ENCODE data around the gene HS3ST6.
A peak's percentile ranks its signal among the peaks of the same experiment; 100 is the strongest.
"Not testable (repeated sequence)": the region's sequence is repeated elsewhere in the genome, so short reads cannot be mapped to it uniquely, and the experiment has no call there.

Gene HS3ST6

DNA sequence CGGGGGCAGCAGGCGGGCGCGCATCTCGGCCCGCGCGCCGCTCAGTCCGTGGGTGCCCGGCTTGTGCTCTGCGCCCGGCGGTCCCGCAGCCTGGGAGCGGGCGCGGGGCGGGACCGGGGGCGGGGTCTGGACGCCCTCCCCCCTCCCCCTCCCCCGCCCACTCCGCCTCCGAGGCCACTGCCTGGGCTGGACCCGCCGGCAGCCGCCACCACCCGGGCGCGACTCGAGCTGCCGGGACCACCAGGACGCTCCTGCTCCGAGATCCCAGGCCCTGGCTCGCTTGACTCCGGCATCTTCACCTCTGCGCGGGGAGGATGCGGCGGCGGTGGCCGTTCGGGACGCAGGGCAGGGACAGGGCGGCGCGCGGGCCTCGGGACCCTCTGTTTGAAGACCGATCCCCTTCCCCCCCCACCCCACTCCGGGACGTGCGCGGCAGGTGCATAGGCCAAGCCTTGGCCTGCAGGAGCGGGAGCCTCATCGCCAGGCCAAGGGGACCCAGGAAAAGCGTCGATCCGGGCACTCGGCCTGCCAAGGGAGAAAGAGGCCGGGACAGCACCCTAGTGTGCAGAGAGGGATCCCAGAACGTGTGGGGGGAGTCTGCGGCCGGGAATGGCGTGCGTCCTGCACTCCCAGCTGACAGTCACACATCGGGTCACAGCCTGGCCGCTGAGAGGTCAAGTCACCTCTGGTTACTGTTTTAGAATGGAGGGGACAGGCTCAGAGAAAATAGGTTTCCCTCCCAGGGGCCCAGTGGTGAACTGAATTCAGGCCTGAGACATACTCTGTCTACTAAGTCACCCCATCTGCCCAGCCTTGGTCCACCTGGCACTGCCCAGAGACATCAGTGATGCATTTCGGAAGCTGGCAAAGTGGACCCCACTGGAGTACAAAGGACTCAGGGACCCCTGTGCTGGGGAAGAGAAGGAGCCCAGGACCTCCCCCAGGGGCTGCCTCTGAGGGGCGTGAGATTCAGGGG lies at the start of gene HS3ST6:
TSS of gene HS3ST6 (minus strand) at position 65 of the 976 bp plus-strand sequence. CDS start 92 bp downstream, outside the sequence.
- DNase-seq, result no peak

GRCh38 chr16:1966460-1966859 lies 48.2 kb upstream of the HS3ST6 start, which contains the start of gene RNF151:
RNF151 (plus strand) TSS chr16:1966856; CDS start chr16:1966882, 26 bp downstream.
- no peak for DNase-seq

- DNase-seq, result no peak
These were observed 47.3 kb upstream of the HS3ST6 start for GRCh38 chr16:1965396-1966001.

DNA sequence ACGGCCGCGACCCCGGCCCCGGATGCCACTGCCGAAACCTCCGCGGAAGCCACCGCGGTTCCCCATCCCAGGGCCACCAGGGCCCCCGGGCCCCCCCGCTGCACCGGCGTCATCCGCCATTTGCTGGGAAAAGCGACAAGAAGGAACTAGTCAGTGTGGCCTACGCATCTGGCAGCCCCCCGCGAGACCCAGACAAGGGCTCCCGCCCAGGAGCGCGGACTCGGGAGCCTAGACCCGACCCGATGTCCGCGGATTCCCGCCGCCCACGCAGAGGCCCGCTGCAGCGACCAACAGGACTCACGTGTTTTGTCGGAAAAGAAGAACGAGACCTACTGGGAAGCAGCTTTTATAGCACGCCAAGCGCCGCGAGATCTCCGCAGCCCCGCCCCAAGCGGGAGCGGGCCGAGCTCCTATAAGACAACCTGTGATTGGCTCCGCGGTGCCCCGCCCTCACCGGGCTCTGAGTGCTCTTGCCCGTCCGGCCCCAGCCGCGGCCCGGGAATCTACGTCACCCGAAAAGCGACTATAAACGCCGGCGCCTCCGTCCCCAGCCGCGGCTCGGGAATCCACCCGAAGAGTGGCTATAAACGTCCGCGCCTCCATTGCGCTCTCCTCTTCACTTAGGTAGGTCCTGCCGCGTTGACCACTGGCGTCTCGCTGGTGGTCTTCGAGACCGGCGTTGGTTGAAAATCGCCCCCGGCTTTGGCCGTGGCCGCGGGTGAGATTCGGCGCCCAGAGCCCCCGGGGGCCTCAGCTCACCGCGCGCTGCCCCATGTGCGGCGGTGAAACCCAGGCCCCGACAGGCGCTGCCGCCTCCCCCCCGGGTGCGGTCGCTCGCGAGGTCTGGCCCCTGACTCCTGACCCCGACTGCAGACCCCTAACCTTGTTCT lies 46.5 kb upstream of the HS3ST6 start, which contains the start of gene RPS2:
TSS of gene RPS2 (minus strand) at position 321 of the 890 bp plus-strand sequence. CDS start at position 120, 201 bp downstream.
- peak; percentile 85 to 94 for DNase-seq

DNA sequence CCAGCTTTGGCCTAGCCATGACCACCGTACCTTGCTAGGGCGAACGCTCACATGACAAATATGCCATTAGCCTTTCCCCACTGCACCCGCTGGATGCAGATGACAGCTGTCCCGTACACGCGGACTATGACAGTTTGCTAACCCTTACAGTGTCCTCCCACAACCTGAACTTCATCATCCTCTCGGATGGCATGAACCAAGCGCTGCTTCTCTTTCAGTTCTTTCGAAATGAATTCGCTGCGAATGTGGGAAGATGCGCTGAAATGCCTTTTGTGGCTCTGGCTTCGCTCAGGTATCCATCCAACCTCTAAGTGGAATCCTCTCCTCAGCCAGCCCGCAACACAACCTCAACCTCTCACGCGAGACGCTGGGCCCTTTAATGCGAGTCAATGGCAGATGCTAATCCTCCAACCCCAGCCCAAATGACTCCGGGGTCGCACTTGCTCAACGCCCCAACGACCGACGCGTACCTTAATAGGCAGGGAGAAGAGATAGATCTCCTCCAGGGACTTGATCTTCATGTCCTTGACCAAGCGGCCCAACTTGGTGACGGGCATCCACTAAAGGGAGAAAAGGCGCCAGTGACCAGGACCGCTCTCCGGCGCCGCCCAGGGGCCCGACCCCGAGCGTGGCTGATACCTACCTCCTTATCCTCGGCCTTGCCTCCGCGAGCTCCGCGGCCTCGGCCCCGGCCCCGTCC lies 45.7 kb upstream of the HS3ST6 start:
- DNase-seq, result no peak

DNA sequence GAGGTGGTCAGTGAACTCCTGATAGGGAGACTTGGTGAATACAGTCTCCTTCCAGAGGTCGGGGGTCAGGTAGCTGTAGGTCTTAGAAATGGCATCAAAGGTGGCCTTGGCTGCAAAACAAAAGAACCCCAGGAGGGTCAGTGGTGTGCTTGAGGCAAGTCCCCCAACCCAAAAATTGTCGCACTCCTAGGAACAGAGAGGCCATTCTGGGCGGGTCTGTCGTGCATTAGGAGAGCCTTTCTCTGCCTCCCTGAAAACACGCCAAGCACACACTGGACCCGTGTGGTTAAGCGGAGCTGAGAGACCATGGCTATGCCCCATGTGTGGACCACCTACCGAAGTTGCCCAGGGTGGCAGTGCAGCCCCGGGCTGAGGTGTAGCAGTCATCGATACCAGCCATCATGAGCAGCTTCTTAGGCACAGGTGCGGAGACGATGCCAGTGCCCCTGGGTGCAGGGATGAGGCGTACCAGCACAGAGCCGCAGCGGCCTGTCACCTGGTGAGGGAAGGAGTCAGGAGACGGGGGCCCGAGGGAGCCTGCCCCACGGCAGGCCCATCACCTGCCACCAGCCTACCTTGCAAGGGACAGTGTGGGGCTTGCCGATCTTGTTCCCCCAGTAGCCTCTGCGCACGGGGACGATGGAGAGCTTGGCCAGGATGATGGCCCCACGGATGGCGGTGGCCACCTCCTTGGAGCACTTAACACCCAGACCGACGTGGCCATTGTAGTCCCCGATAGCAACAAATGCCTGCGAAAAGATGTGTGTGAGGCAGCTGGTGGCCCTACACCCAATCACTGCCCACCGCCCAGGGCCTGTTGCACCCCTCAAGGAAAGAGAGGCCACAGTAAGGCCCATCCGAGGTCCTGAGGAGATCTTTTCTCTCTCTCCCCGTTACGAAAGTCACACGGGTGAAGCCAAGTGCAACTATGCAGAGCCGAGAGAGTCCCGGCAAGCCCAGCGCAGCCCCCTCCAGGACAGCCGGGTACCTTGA lies 44.2 kb upstream of the HS3ST6 start:
- DNase-seq, result not testable (repeated sequence)

DNA sequence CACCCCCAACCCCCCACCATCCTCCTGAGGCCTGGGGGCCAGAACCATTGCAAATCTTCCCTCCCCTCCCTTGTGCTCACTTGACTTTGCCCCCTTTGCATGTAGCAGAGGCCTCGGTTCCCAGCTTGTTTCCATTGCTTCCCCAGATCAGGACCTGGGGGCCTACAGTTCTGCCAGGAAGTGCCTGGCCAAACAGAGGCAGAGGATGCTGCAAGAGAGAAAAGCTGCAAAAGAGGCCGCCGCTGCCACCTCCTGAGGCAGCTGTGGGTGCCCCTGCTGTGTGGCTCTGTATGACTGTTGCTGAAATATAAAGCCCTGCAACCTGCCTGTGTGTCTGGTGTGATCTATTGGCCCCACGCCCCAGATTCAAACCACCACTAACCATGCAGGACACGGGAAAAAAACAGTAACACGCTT lies 43.4 kb upstream of the HS3ST6 start:
- no peak for DNase-seq

GRCh38 chr16:1960665-1961630 lies 42.7 kb upstream of the HS3ST6 start:
- DNase-seq, result peak in 1 of 2 experiments; percentile 48

- DNase-seq, result peak; percentile 50 to 72
These were observed 41.2 kb upstream of the HS3ST6 start, which contains the start of gene NDUFB10 for GRCh38 chr16:1959269-1960039. NDUFB10 (plus strand) TSS chr16:1959538; CDS start chr16:1959625, 87 bp downstream.

DNA sequence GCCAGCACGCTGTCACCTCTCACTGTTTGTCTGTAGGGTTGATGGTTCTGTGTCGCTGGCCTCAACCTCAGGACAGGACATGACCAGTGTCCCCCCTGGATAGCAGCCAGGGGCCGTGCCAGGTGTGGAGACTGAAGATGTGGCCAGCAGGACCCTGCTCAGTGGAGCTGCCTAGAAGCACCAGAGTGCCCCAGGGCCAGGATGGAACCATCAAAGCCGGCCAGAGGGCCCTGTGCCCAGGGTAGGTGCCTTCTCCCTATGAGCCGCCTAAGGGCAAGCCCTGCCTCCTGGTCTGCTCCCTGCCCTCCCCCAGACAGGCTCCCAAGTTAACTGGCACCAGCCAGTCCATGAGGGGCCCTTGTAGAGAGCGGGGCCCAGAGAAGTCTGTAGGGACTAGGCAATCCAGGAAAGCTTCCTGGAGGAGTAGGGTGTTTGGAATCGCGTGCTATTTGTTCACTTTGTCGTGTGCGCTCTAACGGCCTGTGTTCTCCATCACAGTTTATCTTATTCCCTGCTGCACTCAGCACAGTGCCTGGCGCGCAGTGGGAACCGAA lies 40.6 kb upstream of the HS3ST6 start:
- no peak for DNase-seq

DNA sequence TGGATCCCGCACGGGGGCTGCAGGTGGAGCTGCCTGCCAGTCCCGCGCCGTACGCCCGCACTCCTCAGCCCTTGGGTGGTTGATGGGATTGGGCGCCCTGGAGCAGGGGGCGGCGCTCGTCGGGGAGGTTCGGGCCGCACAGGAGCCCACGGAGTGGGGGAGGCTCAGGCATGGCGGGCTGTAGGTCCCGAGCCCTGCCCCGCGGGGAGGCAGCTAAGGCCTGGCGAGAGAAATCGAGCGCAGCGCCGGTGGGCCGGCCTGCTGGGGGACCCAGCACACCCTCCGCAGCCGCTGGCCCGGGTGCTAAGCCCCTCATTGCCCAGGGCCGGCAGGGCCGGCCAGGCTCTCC lies 39.9 kb upstream of the HS3ST6 start:
- DNase-seq, result not testable (repeated sequence)

- not testable (repeated sequence) for DNase-seq
These were observed 39.4 kb upstream of the HS3ST6 start for GRCh38 chr16:1957434-1958142.

DNA sequence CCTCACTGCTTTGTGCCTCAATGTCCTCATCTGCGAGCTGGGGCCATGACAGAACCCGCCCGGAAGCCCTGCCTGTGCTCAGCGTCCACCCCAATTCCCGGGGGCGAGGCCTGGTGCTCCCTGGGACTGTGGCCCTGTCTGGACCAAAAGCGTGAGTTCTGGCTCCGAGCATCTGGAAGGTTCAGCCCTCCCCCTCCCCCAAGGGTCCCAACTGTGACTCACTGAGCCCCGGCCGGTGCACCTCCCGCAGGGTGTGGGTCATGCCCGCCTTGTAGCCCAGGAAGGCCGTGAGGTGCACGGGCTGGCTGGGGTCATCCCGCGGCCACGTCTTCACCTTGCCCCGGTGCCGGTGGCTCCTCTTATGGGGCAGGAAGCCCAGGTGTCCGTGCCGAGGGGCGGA lies 35.5 kb upstream of the HS3ST6 start:
- DNase-seq, result no peak

DNA sequence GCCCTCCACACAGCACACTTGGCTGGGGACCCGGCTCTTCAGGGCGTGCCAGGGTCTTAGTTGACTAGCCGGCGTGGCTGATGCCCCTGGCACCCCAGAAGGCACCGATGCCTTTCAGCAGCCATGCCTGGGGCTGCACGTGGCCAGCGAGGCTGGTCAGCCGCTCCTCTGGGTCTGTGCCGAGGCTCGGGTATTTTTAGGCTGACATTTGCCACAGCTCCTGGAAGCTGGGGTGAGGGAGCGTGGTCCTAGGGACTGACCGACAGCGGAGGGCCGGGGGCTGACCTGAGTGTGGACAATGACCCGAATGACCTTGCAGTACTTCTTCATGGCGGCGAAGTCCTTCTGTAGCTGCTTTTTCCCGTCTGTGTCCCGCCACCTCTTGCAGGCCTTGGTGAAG lies 32.3 kb upstream of the HS3ST6 start:
- no peak for DNase-seq

- no peak for DNase-seq
These were observed 31.8 kb upstream of the HS3ST6 start for GRCh38 chr16:1950047-1950446.

DNA sequence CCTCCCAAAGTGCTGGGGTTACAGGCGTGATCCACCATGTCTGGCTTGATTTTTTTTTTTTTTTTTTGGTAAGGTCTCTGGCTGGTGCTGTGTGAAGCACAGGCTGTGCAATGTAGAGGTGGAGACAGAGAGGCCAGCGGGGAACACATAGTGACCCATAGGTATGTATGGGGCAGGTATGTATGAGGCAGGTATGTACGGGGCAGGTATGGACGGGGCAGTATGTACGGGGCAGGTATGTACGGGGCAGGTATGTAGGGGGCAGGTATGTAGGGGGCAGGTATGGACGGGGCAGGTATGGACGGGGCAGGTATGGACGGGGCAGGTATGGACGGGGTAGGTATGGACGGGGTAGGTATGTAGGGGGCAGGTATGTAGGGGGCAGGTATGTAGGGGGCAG lies 31.3 kb upstream of the HS3ST6 start:
- DNase-seq, result no peak

DNA sequence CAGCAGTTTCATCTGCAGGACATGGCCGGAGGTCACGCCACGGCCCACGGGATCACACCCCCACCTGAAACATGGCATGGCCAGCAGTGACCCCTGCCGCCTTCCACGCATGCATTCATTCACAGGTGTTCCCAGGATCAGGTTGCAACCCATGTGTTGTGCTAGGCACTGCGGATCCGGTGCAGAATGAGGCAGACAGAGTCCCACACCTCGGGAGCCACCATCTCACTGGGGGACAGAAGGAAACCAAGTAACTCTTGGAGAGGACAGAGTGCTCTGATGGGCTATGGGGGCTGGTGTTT lies 29.1 kb upstream of the HS3ST6 start:
- no peak for DNase-seq

All from SW 1271 (cell line).